HepG2 (cell line): Measurements from ENCODE around the gene MLYCD. TPM values are rescaled to one million over a fixed set of nuclear protein-coding genes. Genes with fewer than 3 reads are reported as not detected.

Experiments used
- CBFB ChIP-seq: sonication (generic); formaldehyde crosslinking; IDR thresholded peaks from 2 replicates; pipeline ENCODE4 v1.4.0; 2020; ENCODE audit warnings: missing genetic modification reagents
- FOXK1 ChIP-seq: sonication (generic); formaldehyde crosslinking; IDR thresholded peaks from 2 replicates; pipeline ENCODE4 v1.4.0; 2020; ENCODE audit warnings: low read depth, missing genetic modification reagents, borderline replicate concordance
- HNF4A ChIP-seq: sonication (generic); formaldehyde crosslinking; IDR thresholded peaks from 2 replicates; pipeline ENCODE4 v1.4.0; 2020; ENCODE audit warnings: missing genetic modification reagents
- HNRNPLL ChIP-seq: fragments of 200-400 bp; formaldehyde crosslinking; IDR thresholded peaks from 2 replicates; pipeline ENCODE4 v1.6.1; 2017; ENCODE audit warnings: mild to moderate bottlenecking, low read depth, low read length; ENCODE audit not compliant: poor library complexity, severe bottlenecking
- KAT2B ChIP-seq: fragments of 150-350 bp; IDR thresholded peaks from 2 replicates; pipeline ENCODE4 v1.6.1; 2014; ENCODE audit warnings: low read depth, low read length, borderline replicate concordance
- NCOA5 ChIP-seq: sonication (generic); formaldehyde crosslinking; IDR thresholded peaks from 2 replicates; pipeline ENCODE4 v1.4.0; 2020; ENCODE audit warnings: missing genetic modification reagents
- NFRKB ChIP-seq: fragments of 450-650 bp; IDR thresholded peaks from 2 replicates; pipeline ENCODE4 v1.6.1; 2017
- RBM39 ChIP-seq: fragments of 200-400 bp; formaldehyde crosslinking; IDR thresholded peaks from one replicate; pipeline ENCODE4 v1.6.1; 2018; ENCODE audit warnings: antibody characterized with exemption, mild to moderate bottlenecking, low read depth, low read length; ENCODE audit not compliant: poor library complexity, severe bottlenecking
- TRAFD1 ChIP-seq: sonication (generic); formaldehyde crosslinking; IDR thresholded peaks from 2 replicates; pipeline ENCODE4 v1.5.1; 2020; ENCODE audit warnings: missing genetic modification reagents, mild to moderate bottlenecking, borderline replicate concordance
- ZBTB33 ChIP-seq: sonication (generic); formaldehyde crosslinking; IDR thresholded peaks from 2 replicates; pipeline ENCODE4 v1.4.0; 2020; ENCODE audit warnings: missing genetic modification reagents
- ZC3H4 ChIP-seq: sonication (generic); formaldehyde crosslinking; IDR thresholded peaks from 2 replicates; pipeline ENCODE4 v1.4.0; 2020; ENCODE audit warnings: missing genetic modification reagents, borderline replicate concordance
- ZNF644 ChIP-seq: IDR thresholded peaks from 2 replicates; pipeline ENCODE4 v1.6.1; 2016; ENCODE audit warnings: low read depth
- ZNF670 ChIP-seq: sonication (generic); formaldehyde crosslinking; IDR thresholded peaks from 2 replicates; pipeline ENCODE4 v1.8.0; 2022; ENCODE audit warnings: mild to moderate bottlenecking, missing genetic modification reagents, borderline replicate concordance
- ZNF883 ChIP-seq: sonication (generic); formaldehyde crosslinking; IDR thresholded peaks from 2 replicates; pipeline ENCODE4 v1.5.1; 2020; ENCODE audit warnings: mild to moderate bottlenecking, missing genetic modification reagents; ENCODE audit errors: not compliant biosample characterization
- polyA plus RNA-seq, 8 experiments: library from polyadenylated mRNA; depleted of rRNA in 3 of 8; stranded (reverse) in 7 of 8; unstranded in 1 of 8; fragments of >200 nt; fragmentation: Illumina TruSeq in 4 of 8; extraction: Trizol in 4 of 8; gene quantifications; 2 replicates each; pipeline versions ENCODE4 v1.2.1 to v1.2.3, GENCODE V29; 2011 to 2016; ENCODE audit warnings: low read depth in 4 of 8, missing spikeins in 1 of 8, mixed read lengths in 1 of 8; ENCODE audit not compliant: insufficient read depth in 1 of 8
- total RNA-seq, 5 experiments: library from RNA; depleted of rRNA; stranded (reverse); fragments of >200 nt; fragmentation: Illumina TruSeq; extraction: Trizol; gene quantifications; 2 replicates each; pipeline ENCODE4 v1.2.3, GENCODE V29; 2016; ENCODE audit warnings: low read depth in 1 of 5
- TF ChIP-seq, protein P1 (sequence below): sonication (generic); formaldehyde crosslinking; IDR thresholded peaks from 2 replicates; pipeline ENCODE4 v1.4.0; 2020; ENCODE audit warnings: mild to moderate bottlenecking, missing genetic modification reagents
- TF ChIP-seq, protein P2 (sequence below): sonication (generic); formaldehyde crosslinking; IDR thresholded peaks from 2 replicates; pipeline ENCODE4 v1.4.0; 2020; ENCODE audit warnings: mild to moderate bottlenecking, missing genetic modification reagents
- TF ChIP-seq, protein P3 (sequence below): sonication (generic); formaldehyde crosslinking; IDR thresholded peaks from 2 replicates; pipeline ENCODE4 v1.8.1; 2023; ENCODE audit warnings: mild to moderate bottlenecking, missing genetic modification reagents
- TF ChIP-seq, protein P4 (sequence below): fragments of 450-650 bp; IDR thresholded peaks from 2 replicates; pipeline ENCODE4 v1.6.1; 2017

Gene MLYCD
- total and polyA plus RNA-seq, 2 of the 13 experiments (the other 11 are each of a cell fraction or from before 2014, with no cell fraction given), result 1.8 to 4.0 TPM

GRCh38 chr16:83942815-83943515 lies 44.0 kb downstream of the MLYCD start (continued):
- no peak for TF ChIP-seq HNRNPLL
- TF ChIP-seq, protein P1, sequence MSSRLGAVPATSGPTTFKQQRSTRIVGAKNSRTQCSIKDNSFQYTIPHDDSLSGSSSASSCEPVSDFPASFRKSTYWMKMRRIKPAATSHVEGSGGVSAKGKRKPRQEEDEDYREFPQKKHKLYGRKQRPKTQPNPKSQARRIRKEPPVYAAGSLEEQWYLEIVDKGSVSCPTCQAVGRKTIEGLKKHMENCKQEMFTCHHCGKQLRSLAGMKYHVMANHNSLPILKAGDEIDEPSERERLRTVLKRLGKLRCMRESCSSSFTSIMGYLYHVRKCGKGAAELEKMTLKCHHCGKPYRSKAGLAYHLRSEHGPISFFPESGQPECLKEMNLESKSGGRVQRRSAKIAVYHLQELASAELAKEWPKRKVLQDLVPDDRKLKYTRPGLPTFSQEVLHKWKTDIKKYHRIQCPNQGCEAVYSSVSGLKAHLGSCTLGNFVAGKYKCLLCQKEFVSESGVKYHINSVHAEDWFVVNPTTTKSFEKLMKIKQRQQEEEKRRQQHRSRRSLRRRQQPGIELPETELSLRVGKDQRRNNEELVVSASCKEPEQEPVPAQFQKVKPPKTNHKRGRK (CRISPR knock-in tag), result no peak
- no peak for TF ChIP-seq RBM39
- TF ChIP-seq TRAFD1 (CRISPR knock-in tag), result no peak; the same call in 1 of the 2 replicates
- TF ChIP-seq ZNF670 (CRISPR knock-in tag), result peak; percentile 94
- TF ChIP-seq, protein P2, sequence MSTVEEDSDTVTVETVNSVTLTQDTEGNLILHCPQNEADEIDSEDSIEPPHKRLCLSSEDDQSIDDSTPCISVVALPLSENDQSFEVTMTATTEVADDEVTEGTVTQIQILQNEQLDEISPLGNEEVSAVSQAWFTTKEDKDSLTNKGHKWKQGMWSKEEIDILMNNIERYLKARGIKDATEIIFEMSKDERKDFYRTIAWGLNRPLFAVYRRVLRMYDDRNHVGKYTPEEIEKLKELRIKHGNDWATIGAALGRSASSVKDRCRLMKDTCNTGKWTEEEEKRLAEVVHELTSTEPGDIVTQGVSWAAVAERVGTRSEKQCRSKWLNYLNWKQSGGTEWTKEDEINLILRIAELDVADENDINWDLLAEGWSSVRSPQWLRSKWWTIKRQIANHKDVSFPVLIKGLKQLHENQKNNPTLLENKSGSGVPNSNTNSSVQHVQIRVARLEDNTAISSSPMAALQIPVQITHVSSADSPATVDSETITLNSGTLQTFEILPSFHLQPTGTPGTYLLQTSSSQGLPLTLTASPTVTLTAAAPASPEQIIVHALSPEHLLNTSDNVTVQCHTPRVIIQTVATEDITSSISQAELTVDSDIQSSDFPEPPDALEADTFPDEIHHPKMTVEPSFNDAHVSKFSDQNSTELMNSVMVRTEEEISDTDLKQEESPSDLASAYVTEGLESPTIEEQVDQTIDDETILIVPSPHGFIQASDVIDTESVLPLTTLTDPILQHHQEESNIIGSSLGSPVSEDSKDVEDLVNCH, result no peak
- TF ChIP-seq CBFB (CRISPR knock-in tag), result peak; percentile 87
- no peak for TF ChIP-seq NFRKB
- no peak for TF ChIP-seq NCOA5
- TF ChIP-seq KAT2B, result no peak
- no peak for TF ChIP-seq ZC3H4
- TF ChIP-seq FOXK1 (CRISPR knock-in tag), result peak; percentile 100
- TF ChIP-seq ZBTB33 (CRISPR knock-in tag), result peak; percentile 76
- TF ChIP-seq, protein P3, sequence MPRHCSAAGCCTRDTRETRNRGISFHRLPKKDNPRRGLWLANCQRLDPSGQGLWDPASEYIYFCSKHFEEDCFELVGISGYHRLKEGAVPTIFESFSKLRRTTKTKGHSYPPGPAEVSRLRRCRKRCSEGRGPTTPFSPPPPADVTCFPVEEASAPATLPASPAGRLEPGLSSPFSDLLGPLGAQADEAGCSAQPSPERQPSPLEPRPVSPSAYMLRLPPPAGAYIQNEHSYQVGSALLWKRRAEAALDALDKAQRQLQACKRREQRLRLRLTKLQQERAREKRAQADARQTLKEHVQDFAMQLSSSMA (CRISPR knock-in tag), result no peak
- peak; percentile 86; the same call in 1 of the 2 replicates for TF ChIP-seq ZNF644 (CRISPR knock-in tag)
- TF ChIP-seq, protein P4, sequence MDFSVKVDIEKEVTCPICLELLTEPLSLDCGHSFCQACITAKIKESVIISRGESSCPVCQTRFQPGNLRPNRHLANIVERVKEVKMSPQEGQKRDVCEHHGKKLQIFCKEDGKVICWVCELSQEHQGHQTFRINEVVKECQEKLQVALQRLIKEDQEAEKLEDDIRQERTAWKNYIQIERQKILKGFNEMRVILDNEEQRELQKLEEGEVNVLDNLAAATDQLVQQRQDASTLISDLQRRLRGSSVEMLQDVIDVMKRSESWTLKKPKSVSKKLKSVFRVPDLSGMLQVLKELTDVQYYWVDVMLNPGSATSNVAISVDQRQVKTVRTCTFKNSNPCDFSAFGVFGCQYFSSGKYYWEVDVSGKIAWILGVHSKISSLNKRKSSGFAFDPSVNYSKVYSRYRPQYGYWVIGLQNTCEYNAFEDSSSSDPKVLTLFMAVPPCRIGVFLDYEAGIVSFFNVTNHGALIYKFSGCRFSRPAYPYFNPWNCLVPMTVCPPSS, result no peak
- peak; percentile 66 for TF ChIP-seq ZNF883
- peak; percentile 98 for TF ChIP-seq HNF4A (CRISPR knock-in tag)
